Activated naive CD4-positive, alpha-beta T cell (primary cell): ENCODE measurements around the gene TSPAN9.
A peak's percentile ranks its signal among the peaks of the same experiment; 100 is the strongest.

Experiments used
- DNase-seq, 4 experiments: peaks; one replicate each; lab custom pipeline; 2025; lab: John Stamatoyannopoulos, UW

The TSPAN9 gene

DNA sequence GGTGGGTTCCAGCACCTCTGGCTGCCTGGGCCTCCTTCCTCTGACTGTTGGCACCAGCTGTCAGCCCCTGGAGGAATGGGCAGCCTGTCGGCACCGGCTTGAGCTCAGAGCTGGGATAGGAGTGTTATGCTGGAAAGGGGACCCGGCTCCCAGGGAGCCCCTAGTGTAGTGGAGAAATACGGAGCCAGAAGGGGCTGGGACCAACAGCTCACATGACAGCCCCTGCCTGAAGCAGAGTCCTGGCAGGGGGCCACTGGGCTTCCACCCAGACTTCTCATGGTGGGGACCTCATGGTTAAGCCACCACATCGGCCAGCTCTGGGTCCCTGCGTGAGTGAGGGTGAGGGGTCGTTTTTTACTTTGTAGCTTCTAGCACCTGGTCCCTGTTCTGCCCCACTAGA lies 174.5 kb downstream of the TSPAN9 start:
- no peak for DNase-seq

- no peak for DNase-seq
Measured at GRCh38 chr12:3252450-3252891, 175.3 kb downstream of the TSPAN9 start.

DNA sequence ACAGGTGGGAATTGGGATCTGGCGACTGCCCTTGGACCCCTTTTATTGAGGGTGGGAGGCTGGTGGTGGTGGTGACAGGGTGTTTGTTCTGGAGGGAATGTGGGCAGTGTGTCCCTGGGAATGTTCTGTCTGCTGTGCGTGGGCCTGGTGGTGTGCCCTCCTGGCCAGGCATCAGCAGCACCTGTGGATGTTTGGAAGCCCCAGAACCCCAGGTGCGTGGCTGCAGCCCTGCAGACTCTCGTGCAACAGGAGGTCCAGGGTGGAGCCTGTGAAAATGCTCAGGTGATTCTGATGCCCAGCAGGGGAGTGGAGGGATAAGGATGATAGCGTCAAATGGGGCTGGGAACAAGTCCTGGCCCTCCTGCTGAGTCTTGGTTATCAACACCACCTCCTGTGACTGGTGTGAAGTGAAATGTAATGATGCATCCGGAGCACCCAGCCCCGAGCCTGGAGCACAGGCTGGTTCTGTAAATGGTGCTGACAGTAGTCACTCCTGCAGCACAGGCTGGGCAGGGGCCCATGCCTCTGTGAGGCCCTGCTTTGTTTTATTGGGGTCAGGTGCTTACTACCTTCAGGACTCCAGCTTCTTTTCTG lies 176.6 kb downstream of the TSPAN9 start:
- DNase-seq, result no peak

- DNase-seq, result no peak
Measured at GRCh38 chr12:3255057-3255456, 177.9 kb downstream of the TSPAN9 start.

DNA sequence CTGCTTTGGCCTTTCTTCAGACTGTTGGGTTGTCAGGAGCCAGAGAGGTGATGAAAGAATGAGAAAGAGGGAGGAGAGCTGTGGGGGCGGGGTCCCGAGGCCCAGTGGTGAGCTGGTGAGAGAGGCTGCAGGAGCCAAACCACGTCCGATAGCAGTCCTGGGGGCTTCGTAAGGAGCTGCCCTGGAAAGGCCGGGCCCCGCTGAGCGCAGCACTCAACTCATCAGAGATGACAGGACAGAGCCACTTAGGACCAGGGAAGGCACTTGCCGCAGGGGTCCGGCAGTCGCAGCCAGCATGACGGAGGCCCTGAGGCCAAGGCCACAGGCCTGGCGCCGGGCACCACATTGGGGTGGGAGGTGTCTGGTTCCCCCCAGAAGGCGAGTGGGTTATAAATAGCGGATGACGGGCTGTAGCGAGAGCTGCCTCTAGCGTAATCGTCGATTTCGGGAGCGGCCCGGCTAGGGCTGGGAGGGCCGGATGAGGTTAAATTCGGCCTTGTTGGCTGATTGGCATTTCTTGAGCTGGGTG lies 179.0 kb downstream of the TSPAN9 start:
- no peak for DNase-seq

DNA sequence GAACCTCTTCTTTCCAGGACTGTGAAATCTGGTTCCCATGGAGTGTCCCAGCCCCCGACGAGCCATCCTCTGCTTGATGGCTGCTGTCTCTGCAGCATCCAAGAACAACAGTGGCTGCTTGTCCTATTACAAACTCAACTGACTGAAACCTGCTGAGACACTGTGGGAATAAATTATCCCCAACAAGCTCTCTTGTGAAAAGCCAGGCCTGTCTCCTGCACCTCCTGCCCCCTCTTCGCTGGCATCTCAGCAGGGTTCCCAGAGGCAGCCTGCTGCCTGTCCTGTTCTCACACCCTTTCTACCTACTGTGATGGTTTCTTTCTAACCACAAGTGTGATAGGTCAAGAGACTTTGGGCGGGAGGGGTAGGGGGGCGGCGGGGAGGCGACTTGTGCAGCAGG lies 180.2 kb downstream of the TSPAN9 start:
- DNase-seq, result no peak

GRCh38 chr12:3259973-3260372 lies 182.8 kb downstream of the TSPAN9 start:
- DNase-seq, result no peak

DNA sequence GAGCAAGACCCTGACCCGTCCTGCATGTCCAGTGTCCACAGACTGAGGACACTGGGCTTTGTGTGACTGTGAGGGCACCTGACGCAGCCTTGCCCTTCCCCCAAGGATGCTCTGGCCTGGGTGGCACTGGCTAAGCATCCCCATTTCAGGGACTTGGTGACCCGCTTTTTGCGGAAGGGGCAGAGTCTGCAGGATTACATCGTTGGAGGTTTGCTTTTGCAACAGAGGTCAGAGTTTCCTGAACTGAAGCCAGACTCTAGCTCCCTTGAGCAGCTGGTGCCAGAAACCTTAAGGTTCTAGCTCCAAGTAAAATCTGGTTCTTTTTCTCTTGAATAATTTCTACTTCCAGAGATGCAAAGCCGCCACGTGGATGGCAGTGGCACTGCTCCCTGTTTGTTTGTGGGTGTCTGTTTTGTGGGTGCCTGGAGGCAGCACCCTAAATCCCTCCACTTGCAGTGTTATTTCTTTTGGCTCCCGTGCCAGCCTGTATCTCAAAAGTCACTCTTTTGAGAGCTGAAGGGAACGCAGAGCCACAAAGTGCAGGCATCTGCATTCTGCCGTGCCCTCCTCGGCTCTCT lies 184.7 kb downstream of the TSPAN9 start:
- no peak for DNase-seq

DNA sequence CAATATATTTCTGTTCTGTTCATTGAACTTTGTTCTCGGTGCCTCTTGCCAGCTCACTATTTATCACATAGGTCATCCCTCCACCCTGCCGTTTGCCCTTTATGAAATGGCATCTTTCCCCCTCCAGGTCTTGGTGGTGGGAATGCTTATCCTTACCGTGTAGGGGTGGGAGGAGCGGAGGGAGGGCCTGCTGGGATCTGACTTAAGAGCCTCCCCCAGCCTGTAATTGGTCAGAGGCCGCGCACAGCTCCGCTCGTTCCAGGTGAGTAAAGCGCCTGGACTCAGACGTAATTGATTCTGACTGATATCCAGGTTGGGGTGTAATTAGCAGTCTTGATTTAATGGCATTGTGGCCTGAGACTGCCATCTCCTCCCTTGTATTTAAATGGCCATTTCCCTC lies 185.3 kb downstream of the TSPAN9 start:
- no peak for DNase-seq

- DNase-seq, result no peak
Measured at GRCh38 chr12:3263282-3263681, 186.1 kb downstream of the TSPAN9 start.

DNA sequence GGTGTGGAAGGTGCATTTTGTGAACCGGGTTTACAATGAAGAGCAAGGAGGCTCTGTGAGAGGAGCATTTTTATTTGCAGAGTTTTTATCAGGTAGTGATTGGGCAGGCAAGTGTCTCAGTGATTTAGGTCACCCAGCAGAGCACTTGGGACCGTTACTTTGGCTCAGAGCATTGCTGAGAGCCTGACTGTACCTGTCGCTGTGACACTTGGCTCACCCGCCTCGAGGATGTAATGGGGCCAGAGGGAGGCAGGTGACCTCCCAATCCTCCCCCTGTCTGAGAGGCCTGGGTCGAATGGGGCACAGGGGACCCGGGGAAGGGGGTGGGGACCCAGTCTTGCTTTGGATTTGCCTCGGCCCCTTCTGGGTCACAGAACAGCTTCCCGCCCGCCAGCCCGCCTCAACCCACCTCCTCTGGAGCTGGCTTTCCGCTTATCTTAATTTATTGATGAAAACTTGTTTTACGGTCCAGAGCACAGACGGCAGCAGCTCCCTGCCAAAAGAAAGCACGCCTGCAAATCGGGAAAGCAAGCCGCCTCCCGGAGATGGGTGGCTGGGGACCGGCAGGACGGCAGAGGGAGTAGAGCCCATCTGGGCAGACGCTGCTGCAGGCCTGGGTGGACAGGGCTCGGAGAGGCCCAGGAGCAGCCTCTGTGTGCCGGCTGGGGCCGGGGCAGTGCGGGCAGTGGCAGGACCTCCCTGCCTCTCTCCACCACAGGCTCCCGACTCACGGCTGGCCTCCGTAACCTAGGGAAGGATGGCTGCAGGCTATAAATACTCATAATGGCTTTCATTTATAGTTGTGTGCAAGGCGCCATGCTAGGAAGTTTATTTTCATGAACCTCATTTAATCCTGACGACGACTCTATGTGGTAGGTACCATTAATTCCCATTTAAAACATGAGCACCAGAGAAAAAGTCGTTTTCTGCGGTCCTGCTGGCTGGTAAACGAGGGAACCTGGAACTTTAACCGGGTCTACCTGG lies 187.1 kb downstream of the TSPAN9 start:
- no peak for DNase-seq

DNA sequence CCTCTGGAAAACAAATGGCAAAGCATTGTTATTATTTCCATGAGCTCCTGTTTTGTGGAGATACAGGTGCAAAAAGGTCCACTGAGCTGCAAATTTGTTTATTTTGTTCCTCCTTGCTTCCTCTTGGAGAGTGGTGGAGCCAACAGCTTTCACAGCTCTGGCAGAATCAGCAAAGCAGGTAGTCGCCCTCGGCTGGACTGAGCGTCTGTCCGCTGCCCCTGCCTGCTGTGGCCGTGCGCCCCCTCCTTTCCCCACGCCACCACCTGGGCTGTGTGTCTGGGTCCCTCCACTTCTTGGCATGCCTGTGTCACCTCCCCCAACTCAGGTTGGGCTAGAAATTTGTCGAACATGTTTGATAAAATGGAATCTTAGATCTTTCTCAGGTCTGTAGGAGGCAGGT lies 188.2 kb downstream of the TSPAN9 start:
- DNase-seq, result no peak

DNA sequence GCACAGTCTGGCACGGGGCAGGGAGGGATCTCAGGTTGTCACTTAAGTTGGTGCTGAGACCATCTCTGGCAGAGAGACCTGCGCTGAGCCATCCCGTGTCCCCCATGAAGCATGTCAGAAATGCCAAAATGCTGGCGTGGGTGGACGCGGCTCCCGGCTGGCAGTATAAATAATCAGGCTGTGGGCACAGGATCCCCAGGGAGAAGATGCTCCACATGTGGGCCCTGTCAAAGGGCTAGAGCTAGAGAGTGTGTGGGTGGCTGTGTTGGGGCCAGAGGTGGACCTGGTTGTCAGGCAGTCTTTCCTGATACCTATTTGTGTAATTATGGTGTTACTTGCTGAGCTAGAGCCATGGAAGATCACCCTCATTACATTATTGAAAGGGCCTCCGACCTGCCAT lies 189.5 kb downstream of the TSPAN9 start:
- DNase-seq, result no peak

DNA sequence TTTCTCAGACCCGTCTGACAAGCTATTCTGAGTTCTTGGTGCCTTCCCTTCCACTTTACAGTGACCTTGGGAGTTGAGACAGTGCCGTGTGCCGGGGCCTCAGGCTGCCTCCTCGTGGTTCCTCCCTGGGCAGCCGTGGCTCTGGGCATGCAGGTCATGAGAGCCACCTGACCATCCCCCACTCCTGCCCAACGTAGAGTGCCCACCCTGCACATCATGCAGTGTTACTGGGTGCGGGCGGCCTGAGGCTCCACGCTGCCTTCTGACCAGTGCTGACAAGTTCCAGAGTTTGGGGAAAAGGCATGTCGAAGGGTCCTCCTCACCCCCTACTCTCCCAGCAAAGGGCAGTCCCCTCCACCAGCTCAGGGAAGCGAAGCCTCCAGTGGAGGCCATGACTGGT lies 190.5 kb downstream of the TSPAN9 start:
- no peak for DNase-seq

DNA sequence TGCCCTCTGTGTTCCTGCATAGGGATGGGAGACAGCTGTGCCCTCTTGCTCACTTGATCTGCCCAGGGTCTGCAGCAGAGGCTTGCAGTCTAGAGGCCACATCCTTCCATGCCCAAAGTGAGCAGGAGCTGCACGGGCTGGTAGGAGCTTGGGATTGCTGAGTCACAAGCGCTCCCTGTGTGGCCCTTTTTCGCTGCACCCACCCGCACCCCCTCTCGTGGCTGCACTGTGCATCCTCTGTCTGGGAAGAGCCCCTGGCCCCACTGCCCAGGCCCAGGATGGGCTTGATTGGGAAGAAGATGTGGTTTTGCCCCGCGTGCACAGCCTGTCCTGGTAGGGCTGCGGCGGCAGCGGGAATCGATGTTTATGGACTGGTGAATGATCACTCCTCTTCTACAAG lies 192.4 kb downstream of the TSPAN9 start:
- DNase-seq, result no peak

GRCh38 chr12:3271146-3271545 lies 194.0 kb downstream of the TSPAN9 start:
- DNase-seq, result no peak

- no peak for DNase-seq
Measured at GRCh38 chr12:3271639-3272038, 194.5 kb downstream of the TSPAN9 start.

DNA sequence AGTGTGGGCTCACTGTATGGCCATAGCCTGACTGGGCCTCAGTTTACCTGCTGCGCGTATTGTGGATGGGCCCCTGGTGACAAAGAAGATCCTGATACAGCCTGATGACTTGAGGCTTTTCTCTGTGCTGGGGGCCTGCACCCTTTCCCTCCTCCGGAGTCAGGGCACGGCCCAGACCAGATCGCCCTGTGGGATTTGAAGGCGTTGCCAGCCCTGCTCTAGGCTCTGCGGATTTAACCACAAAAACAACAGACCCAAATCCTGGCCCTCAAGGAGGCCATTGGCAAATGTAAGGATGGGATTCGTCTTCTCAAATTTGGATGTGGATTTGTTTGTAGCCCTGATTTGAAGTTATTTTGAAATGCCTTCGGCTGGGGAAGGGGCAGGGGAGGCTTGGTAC lies 195.8 kb downstream of the TSPAN9 start:
- DNase-seq, result no peak

DNA sequence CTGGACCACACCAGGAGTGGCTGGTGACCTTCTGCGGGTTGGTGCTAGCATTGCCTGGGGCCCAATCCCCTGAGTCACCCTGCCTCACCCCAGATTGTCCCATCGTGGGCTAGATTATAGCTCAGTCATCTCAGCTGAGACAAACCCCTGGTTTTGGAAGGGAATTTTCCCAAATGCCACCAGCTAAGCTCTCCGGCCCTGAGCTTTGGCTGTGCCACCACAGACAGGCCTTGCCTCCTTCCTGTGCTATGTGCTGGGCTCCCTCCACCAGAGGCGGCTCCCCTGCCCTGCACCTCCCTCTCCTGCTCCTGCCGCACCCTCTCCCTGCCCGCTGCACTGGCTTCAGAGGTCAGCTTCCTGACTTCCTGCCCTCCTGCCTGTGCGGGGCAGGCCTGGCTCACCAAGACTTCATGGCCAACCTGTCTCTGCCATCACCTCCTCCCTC lies 196.3 kb downstream of the TSPAN9 start:
- no peak for DNase-seq

DNA sequence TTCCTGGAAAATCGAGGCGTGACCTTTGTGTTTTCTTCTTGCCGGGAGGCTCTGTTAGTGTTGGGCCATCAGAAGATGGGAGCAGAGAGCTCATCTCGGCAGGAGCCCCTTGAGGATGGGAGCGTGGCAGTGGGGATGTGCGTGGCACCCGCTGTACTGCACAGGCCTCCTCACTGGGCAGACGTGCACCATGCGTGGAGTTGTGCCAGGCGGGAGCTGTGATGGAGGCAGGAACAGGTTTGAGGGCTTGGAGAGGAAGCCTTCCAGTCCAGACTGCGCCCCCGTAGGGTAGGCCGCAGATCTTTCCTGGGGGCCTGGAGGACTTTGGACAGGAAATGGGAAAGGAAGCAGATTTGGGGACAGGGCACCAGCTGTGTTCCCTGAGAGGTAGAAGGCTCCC lies 197.5 kb downstream of the TSPAN9 start:
- DNase-seq, result no peak

DNA sequence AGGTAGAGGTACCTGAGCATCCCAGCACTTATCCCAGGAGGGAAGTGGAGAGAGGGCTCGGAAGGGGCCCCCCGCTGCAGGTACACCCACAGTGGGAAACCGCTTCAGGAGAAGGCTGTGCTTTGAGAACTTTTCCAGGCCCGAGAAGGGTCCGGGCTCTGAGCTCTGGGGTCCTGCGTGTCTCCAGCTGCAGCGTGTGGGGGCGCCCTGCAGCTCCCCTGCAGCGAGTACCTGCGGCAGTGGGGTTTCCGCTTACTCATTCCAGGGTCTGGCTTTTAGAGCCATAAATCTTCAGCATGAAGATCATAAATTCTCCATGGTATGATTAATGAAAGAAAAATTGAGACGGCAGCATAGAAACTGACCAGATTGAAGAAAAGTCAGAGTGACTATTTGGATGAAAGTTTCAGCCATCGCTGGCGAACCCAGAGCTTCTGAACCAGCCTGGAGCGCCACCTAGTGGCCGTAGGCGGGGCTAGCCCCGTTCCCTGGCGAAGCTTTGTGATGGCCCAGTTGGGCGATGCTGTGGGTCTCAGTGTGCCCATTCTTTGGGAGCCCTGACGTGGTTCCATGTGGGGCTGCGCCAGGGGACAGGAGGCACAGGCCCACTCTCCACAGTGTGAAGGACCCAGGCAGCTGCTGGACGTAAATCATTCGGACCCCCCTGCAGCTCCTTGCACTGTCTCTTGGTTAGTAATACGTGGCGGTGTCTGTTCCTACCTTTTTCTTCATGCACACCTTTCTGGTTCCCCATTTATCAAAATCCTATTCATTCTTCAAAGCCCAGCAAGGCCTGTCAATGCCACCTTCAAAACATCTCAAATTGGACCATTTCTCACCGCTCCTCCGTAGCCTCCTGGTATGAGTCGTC lies 198.2 kb downstream of the TSPAN9 start:
- peak; percentile 36 to 69 (median 60) for DNase-seq

- DNase-seq, result no peak
Measured at GRCh38 chr12:3276226-3276625, 199.0 kb downstream of the TSPAN9 start.
